Left lung (tissue), 10 donors: Measurements from ENCODE around the gene SEL1L. TPM values are rescaled to one million over a fixed set of nuclear protein-coding genes. Genes with fewer than 3 reads are reported as not detected.
A peak's percentile ranks its signal among the peaks of the same experiment; 100 is the strongest.

Source experiments
- ATAC-seq: fragments of 200-7000 bp; cut with Tn5 transposase; one replicate; pipeline ENCODE4 v1.9.1; 2020; ENCODE audit warnings: moderate library complexity
- DNase-seq, 4 donors: peaks; one replicate each; pipeline ENCODE4 v3.0.0-alpha.2; 2013 to 2020
- H3K27ac ChIP-seq, 2 donors: fragments of 200-600 bp; sonication (generic) in 1 of 2; one replicate each; pipeline versions ENCODE4 v1.5.0 to v1.8.0; 2020 to 2021
- H3K27me3 ChIP-seq, 2 donors: fragments of 200-600 bp; sonication (generic) in 1 of 2; one replicate each; pipeline versions ENCODE4 v1.5.0 to v1.8.0; 2020 to 2021
- H3K36me3 ChIP-seq, 2 donors: fragments of 200-600 bp; sonication (generic) in 1 of 2; one replicate each; pipeline versions ENCODE4 v1.5.0 to v1.8.0; 2020 to 2021
- H3K4me1 ChIP-seq, 2 donors: fragments of 200-600 bp; one replicate each; pipeline ENCODE4 v1.8.0; 2021
- H3K4me3 ChIP-seq, 2 donors: fragments of 200-600 bp; sonication (generic) in 1 of 2; one replicate each; pipeline versions ENCODE4 v1.5.0 to v1.8.0; 2020 to 2021; ENCODE audit warnings: mild to moderate bottlenecking in 1 of 2
- H3K9me3 ChIP-seq, 2 donors: fragments of 200-600 bp; sonication (generic) in 1 of 2; one replicate each; pipeline versions ENCODE4 v1.5.0 to v1.8.0; 2020 to 2021
- intact Hi-C, 2 donors: fragments of 100-400 bp; cut with DNase I; formaldehyde crosslinking; loops; one replicate each; pipeline versions ENCODE4 v1.11.2 to v1.14.2; 2022
- polyA plus RNA-seq, 6 donors: library from polyadenylated mRNA; unstranded; fragments of 120-200 nt; gene quantifications; one replicate each; pipeline ENCODE4 v1.2.1, GENCODE V29; 2013; ENCODE audit not compliant: insufficient read length in 6 of 6
- total RNA-seq, 2 donors: library from RNA; stranded (reverse); fragmentation: NEBNext Ultra II Directional; extraction: Animal tissue kit (Norgen Biotek cat#: 25700); gene quantifications; one replicate each; pipeline ENCODE4 v1.2.1, GENCODE V29; 2021
- TF ChIP-seq, protein P1 (sequence below), 2 donors: fragments of 200-600 bp; sonication (generic) in 1 of 2; IDR thresholded peaks; one replicate each; pipeline versions ENCODE4 v1.5.0 to v1.8.0; 2021; ENCODE audit warnings: antibody characterized with exemption in 2 of 2
- donor health status: DM: no; HTN: yes; CAD: no.
- donor health status: DM: no; HTN: no; CAD: no.

SEL1L gene
- total and polyA plus RNA-seq, 8 donors, result 57.7 to 112 (median 63.4) TPM

DNA sequence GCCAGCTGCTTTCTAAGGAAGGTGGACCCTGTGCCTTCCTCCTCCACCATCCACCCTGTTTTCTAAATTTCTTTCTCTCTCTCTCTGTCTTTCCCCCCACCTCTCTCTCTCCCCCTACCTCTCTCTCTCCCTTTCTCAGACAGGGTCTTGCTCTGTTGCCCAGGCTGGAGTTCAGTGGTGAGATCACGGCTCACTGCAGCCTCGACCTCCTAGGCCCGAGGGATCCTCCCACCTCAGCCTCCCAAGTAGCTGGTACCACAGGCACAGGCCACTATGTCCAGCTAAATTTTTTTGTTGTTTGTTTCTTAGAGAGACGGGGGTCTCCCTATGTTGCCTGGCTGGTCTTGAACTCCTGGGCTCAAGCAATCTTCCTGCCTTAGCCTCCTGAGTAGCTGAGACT is 73.7 kb downstream of the SEL1L start:
- ATAC-seq (no peak), DNase-seq (no peak)
- Histone ChIP-seq H3K4me1 (peaks cover 0 to 7% of the 10 kb centered on the region in 2 donors), H3K4me3 (no peak overlapping the region), H3K27me3 (no peaks in the 10 kb centered on the region), H3K27ac (no peak overlapping the region), H3K36me3 (no peaks in the 10 kb centered on the region), H3K9me3 (no peaks in the 10 kb centered on the region)
- intact Hi-C loops, result no loop called here
- TF ChIP-seq, protein P1, sequence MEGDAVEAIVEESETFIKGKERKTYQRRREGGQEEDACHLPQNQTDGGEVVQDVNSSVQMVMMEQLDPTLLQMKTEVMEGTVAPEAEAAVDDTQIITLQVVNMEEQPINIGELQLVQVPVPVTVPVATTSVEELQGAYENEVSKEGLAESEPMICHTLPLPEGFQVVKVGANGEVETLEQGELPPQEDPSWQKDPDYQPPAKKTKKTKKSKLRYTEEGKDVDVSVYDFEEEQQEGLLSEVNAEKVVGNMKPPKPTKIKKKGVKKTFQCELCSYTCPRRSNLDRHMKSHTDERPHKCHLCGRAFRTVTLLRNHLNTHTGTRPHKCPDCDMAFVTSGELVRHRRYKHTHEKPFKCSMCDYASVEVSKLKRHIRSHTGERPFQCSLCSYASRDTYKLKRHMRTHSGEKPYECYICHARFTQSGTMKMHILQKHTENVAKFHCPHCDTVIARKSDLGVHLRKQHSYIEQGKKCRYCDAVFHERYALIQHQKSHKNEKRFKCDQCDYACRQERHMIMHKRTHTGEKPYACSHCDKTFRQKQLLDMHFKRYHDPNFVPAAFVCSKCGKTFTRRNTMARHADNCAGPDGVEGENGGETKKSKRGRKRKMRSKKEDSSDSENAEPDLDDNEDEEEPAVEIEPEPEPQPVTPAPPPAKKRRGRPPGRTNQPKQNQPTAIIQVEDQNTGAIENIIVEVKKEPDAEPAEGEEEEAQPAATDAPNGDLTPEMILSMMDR (IDR thresholded peaks at IDR 0.05), result no peak

DNA sequence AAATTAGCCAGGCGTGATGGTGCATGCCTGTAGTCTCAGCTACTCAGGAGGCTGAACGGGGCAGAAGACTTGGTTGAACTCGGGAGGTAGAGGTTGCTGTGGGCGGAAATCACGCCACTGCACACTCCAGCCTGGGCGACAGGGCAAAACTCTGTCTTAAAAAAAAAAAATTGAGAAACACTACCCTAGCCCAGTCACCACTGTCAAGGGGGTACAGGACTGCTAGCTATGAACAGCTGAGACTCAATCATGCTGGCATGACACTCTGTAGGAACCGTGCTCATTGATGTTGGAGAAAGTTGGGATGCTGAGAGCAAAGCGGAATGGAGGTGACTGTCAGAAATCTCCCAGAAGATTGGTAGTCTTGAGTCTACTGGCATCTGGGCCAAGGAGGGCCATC is 75.3 kb downstream of the SEL1L start:
- no peak overlapping the region for H3K27ac ChIP-seq
- intact Hi-C loops, result no loop called here
- TF ChIP-seq, protein P1 (IDR thresholded peaks at IDR 0.05), result no peak
- no peaks in the 10 kb centered on the region for H3K9me3 ChIP-seq
- no peaks in the 10 kb centered on the region for H3K36me3 ChIP-seq
- no peak for DNase-seq
- no peaks in the 10 kb centered on the region for H3K4me1 ChIP-seq
- no peaks in the 10 kb centered on the region for H3K27me3 ChIP-seq
- no peak for ATAC-seq
- H3K4me3 ChIP-seq, result no peak overlapping the region

DNA sequence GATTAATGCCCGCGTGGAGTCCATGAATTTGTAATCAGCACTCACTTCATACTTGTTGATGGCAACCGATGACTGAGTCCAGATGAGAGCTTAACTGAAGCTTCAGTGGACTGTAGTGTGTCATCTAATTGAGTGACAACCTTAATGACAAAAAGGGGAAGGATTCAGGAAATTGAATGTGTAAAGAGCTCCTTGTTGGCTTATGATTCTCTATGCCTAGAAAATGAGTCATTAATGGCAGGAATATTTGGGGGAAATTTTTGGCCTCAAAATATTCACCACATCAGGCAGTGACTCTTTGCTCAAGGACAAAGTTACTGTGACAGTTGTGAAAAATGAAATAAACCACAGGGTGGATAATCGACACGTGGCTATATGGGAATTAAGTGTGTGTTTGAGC is 78.3 kb downstream of the SEL1L start:
- H3K27me3 ChIP-seq, result peaks cover 0 to 7% of the 10 kb centered on the region in 2 donors
- peaks cover 4% of the 10 kb centered on the region in 2 donors for H3K4me1 ChIP-seq
- no peaks in the 10 kb centered on the region for H3K9me3 ChIP-seq
- no peak for ATAC-seq
- intact Hi-C loops, result no loop called here
- DNase-seq, result no peak
- H3K4me3 ChIP-seq, result no peak overlapping the region
- H3K36me3 ChIP-seq, result no peaks in the 10 kb centered on the region
- TF ChIP-seq, protein P1 (IDR thresholded peaks at IDR 0.05), result no peak
- H3K27ac ChIP-seq, result no peak overlapping the region

DNA sequence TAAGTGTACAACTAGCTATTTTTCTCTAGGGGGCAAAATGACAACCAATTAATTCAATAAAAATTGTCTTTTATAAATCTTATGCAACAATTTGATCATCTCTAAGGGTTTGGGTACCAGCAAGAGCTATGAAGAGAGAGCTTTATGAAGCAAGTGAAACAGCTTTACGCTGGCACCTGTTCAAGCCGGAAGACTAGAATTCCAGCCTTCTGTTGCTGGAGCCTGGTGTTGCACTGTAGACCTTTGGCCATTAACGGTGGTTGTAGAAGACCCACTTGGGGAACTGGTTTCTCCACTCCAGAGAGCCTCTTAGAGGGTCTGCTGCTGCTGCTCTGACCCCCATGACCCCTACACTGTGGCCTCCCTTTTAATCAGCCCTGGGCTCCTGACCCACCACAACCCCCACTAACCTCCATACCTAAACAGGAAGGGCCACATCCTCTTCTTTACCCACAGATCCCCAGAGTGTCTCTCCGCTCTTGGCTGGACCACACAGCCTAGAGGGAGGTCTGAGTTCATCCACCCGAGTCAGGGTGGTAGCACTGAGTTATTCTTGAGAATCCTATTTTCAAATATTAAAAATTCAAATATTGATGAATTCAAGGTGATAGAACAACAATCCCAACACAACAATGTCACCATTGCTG is 79.0 kb downstream of the SEL1L start:
- H3K9me3 ChIP-seq, result no peaks in the 10 kb centered on the region
- ATAC-seq (no peak), DNase-seq (no peak)
- H3K4me3 ChIP-seq, result no peak overlapping the region
- no peaks in the 10 kb centered on the region for H3K36me3 ChIP-seq
- H3K27me3 ChIP-seq, result peaks cover 0 to 14% of the 10 kb centered on the region in 2 donors
- peaks cover 4 to 9% of the 10 kb centered on the region in 2 donors for H3K4me1 ChIP-seq
- intact Hi-C loops, result loop anchor here in 1 of 2 donors (5.0 kb wide), 1 partner anchor 187 kb away; no protein-coding TSS in a partner anchor
- TF ChIP-seq, protein P1 (IDR thresholded peaks at IDR 0.05), result no peak
- no peak overlapping the region for H3K27ac ChIP-seq

DNA sequence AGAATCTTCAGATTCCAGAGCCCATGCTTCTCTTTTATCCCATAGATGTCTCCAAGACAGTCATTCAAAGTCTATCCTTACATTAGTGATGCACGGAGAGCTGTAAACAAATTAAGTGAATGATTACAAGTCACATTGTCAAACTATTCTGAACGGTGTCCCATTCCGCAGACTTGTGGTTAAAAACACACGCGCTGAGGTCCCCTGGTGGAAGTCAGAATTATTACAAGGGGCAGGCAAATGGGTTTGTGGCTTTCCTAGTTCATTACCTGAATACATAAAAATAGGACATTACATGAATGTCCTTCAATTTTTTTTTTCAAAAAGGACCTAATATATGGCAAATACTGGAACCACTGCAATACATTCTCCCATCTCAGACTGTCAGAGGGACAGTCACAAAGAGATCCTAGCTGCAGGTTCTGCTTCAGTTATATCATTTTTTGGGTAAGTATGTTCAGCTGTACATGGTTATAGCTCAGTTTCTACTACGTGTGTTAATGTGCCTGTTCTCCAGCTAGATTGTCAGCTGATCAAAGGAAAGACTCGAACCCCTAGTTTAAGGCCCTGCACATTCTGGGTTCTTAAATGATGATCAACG is 80.4 kb downstream of the SEL1L start:
- H3K4me1 ChIP-seq, result peaks cover 4 to 11% of the 10 kb centered on the region in 2 donors
- no peak overlapping the region for H3K4me3 ChIP-seq
- no peaks in the 10 kb centered on the region for H3K36me3 ChIP-seq
- no peak overlapping the region for H3K27ac ChIP-seq
- intact Hi-C loops, result loop anchor here in 1 of 2 donors (5.0 kb wide), 1 partner anchor 186 kb away; no protein-coding TSS in a partner anchor
- ATAC-seq (peak; percentile 84), DNase-seq (peak in 2 of 4 donors; percentile 32 to 48)
- peaks cover 0 to 20% of the 10 kb centered on the region in 2 donors for H3K27me3 ChIP-seq
- no peaks in the 10 kb centered on the region for H3K9me3 ChIP-seq
- TF ChIP-seq, protein P1 (IDR thresholded peaks at IDR 0.05), result peak; percentile 83 to 86
